MM.1S (cell line): ENCODE results near the gene RPS6KA4.

Source experiments
- DNase-seq: peaks from one replicate; pipeline ENCODE4 v3.0.0-alpha.2; 2015
- H2AFZ ChIP-seq: fragments of 300-600 bp; sonication (generic); 2 replicates; pipeline ENCODE4 v1.6.0; 2016; ENCODE audit warnings: antibody characterized with exemption, low read length
- H3F3A ChIP-seq: fragments of 300-600 bp; sonication (generic); 2 replicates; pipeline ENCODE4 v1.6.1; 2016; ENCODE audit warnings: mild to moderate bottlenecking, antibody characterized with exemption, low read length, moderate library complexity, mixed read lengths; ENCODE audit not compliant: insufficient read depth
- H3K27ac ChIP-seq: fragments of 300-600 bp; sonication (generic); 2 replicates; pipeline ENCODE4 v1.5.1; 2016; ENCODE audit warnings: mild to moderate bottlenecking, low read length
- H3K27me3 ChIP-seq: fragments of 300-600 bp; sonication (generic); replicated peaks from 2 replicates; pipeline ENCODE4 v1.6.0; 2016; ENCODE audit warnings: low read length; ENCODE audit not compliant: insufficient read depth
- H3K36me3 ChIP-seq: fragments of 300-600 bp; sonication (generic); replicated peaks from 2 replicates; pipeline ENCODE4 v1.6.1; 2016; ENCODE audit warnings: mild to moderate bottlenecking, low read length, mixed read lengths; ENCODE audit not compliant: insufficient read depth
- H3K4me1 ChIP-seq: fragments of 300-600 bp; sonication (generic); 2 replicates; pipeline ENCODE4 v1.6.1; 2016; ENCODE audit warnings: low read length, mixed read lengths
- H3K4me2 ChIP-seq: fragments of 300-600 bp; sonication (generic); 2 replicates; pipeline ENCODE4 v1.6.0; 2016; ENCODE audit warnings: low read depth, low read length
- H3K4me3 ChIP-seq: fragments of 300-600 bp; sonication (generic); 2 replicates; pipeline ENCODE4 v1.5.1; 2016; ENCODE audit warnings: low read length, mixed read lengths
- H3K79me2 ChIP-seq: fragments of 300-600 bp; sonication (generic); 2 replicates; pipeline ENCODE4 v1.6.1; 2016; ENCODE audit warnings: mixed run types, low read length, mixed read lengths
- H3K9ac ChIP-seq: fragments of 300-600 bp; sonication (generic); 2 replicates; pipeline ENCODE4 v1.6.1; 2016; ENCODE audit warnings: low read length, mixed read lengths
- H3K9me2 ChIP-seq: fragments of 300-600 bp; sonication (generic); replicated peaks from 2 replicates; pipeline ENCODE4 v1.6.1; 2016; ENCODE audit warnings: mild to moderate bottlenecking, low read length, mixed read lengths; ENCODE audit not compliant: insufficient read depth
- H3K9me3 ChIP-seq: fragments of 300-600 bp; sonication (generic); replicated peaks from 2 replicates; pipeline ENCODE4 v1.6.1; 2016; ENCODE audit warnings: mild to moderate bottlenecking, low read length, mixed read lengths; ENCODE audit not compliant: insufficient read depth
- H4K20me1 ChIP-seq: fragments of 300-600 bp; sonication (generic); 2 replicates; pipeline ENCODE4 v1.6.1; 2016; ENCODE audit warnings: mild to moderate bottlenecking, low read length, moderate library complexity, mixed read lengths; ENCODE audit not compliant: insufficient read depth
- EZH2 ChIP-seq: fragments of 300-600 bp; sonication (generic); optimal IDR thresholded peaks from 2 replicates; pipeline ENCODE3; 2017; ENCODE audit warnings: low read depth, mild to moderate bottlenecking, antibody characterized with exemption, low read length, mixed read lengths
- EZH2phosphoT487 ChIP-seq: fragments of 300-600 bp; sonication (generic); IDR thresholded peaks from 2 replicates; pipeline ENCODE4 v1.6.1; 2018; ENCODE audit warnings: antibody characterized with exemption, low read length
- TF ChIP-seq, protein P1 (sequence below): fragments of 300-600 bp; sonication (generic); IDR thresholded peaks from 2 replicates; pipeline ENCODE4 v1.5.1; 2016; ENCODE audit warnings: antibody characterized with exemption, low read length, mixed read lengths

RPS6KA4 gene

DNA sequence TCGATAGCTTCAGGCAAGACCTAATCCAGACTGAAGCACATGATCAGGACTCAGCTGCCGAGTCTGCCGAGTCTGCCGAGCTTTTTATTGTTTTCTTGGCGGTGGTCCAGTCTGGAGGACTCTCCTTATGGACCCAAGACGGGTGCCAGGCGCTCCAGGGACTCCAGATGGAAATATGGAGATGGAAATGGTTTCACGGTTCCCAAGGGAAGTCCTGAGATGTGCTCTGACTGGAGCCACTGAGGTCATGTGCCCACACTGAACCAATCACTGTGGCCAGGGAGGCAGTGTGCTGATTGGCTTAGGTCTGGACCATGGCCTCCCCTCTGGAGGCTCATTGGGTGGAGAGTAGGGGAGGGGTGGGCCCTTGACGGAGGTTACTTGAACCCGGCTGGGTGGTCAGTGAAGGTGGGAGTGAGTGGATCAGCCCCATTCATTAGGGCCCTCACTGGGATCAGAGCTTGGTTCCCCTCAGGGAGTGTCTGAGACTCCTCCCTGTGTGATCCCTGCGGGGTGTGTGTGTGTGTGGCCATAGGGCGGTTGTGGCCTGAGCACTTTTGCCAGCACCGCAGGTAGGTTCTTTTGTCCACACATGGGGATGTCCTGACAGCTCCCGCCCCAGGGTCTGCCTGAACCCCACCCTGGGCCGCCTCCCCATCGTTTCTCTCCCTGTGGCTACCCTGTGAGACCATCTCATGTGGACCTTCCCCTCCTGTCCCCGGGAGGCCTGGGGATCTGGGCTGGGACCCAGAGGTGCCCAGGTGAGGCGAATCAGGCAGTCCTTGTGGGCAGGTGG lies 14.0 kb downstream of the RPS6KA4 start:
- H3K9me3 ChIP-seq, result no peaks in the 10 kb centered on the region
- H3K4me3 ChIP-seq, result no peak overlapping the region
- H3K4me2 ChIP-seq, result no peak overlapping the region
- no peaks in the 10 kb centered on the region for H3K4me1 ChIP-seq
- TF ChIP-seq, protein P1, sequence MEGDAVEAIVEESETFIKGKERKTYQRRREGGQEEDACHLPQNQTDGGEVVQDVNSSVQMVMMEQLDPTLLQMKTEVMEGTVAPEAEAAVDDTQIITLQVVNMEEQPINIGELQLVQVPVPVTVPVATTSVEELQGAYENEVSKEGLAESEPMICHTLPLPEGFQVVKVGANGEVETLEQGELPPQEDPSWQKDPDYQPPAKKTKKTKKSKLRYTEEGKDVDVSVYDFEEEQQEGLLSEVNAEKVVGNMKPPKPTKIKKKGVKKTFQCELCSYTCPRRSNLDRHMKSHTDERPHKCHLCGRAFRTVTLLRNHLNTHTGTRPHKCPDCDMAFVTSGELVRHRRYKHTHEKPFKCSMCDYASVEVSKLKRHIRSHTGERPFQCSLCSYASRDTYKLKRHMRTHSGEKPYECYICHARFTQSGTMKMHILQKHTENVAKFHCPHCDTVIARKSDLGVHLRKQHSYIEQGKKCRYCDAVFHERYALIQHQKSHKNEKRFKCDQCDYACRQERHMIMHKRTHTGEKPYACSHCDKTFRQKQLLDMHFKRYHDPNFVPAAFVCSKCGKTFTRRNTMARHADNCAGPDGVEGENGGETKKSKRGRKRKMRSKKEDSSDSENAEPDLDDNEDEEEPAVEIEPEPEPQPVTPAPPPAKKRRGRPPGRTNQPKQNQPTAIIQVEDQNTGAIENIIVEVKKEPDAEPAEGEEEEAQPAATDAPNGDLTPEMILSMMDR, result no peak
- TF ChIP-seq EZH2, result no peak
- no peak for TF ChIP-seq EZH2phosphoT487
- no peak overlapping the region for H3K9ac ChIP-seq
- H3F3A ChIP-seq, result no peaks in the 10 kb centered on the region
- H4K20me1 ChIP-seq, result no peaks in the 10 kb centered on the region
- peaks cover 2% of the 10 kb centered on the region for H3K27me3 ChIP-seq
- H3K79me2 ChIP-seq, result no peaks in the 10 kb centered on the region
- H2AFZ ChIP-seq, result no peak overlapping the region
- H3K9me2 ChIP-seq, result no peaks in the 10 kb centered on the region
- no peaks in the 10 kb centered on the region for H3K36me3 ChIP-seq
- no peak overlapping the region for H3K27ac ChIP-seq
- DNase-seq, result no peak

DNA sequence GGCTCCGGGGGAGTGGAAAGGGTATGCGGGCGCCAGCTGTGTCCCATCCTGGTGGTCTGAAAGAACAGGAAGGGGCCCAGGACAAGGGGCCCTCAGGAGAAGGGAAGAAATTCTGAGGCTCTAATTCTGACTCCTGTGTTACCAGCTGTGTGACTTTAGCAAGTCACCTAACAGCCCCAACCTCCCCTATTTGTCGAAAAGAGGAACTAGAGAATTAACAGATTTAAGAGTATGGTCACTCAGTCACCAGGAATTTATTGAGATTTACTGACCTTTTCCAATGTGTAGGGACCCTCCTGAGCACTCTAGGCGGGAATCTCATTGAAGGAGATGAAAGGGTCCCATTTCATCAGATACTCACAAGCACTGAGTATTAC lies 14.6 kb downstream of the RPS6KA4 start:
- DNase-seq, result no peak
- H3K9ac ChIP-seq, result no peak overlapping the region
- H3F3A ChIP-seq, result no peaks in the 10 kb centered on the region
- H3K4me2 ChIP-seq, result no peak overlapping the region
- no peak overlapping the region for H3K4me3 ChIP-seq
- no peaks in the 10 kb centered on the region for H3K9me2 ChIP-seq
- no peaks in the 10 kb centered on the region for H3K36me3 ChIP-seq
- no peaks in the 10 kb centered on the region for H3K4me1 ChIP-seq
- H2AFZ ChIP-seq, result no peak overlapping the region
- H3K27me3 ChIP-seq, result peaks cover 8% of the 10 kb centered on the region
- TF ChIP-seq EZH2phosphoT487, result no peak
- TF ChIP-seq, protein P1, result no peak
- TF ChIP-seq EZH2, result no peak
- H4K20me1 ChIP-seq, result no peaks in the 10 kb centered on the region
- no peaks in the 10 kb centered on the region for H3K9me3 ChIP-seq
- no peaks in the 10 kb centered on the region for H3K79me2 ChIP-seq
- no peak overlapping the region for H3K27ac ChIP-seq

DNA sequence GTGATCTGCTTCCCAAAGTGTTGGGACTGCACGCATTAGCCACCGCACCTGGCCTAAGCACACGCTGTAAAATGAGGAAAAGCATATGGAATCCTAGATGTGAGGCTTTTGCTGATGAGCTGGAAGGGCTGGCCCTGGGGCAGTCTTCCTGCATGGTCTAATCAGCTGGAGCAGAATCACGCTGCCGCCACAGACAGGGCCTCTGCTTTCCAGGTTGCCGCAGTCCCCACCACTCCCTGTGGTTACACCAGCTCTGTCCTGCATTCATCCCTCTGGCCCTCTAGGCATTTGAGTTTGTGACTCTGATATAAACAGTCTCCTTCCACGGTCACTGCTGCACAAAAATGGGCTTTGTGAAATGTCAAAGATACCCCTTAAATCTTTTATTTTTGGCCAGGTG lies 17.1 kb downstream of the RPS6KA4 start:
- no peak overlapping the region for H2AFZ ChIP-seq
- no peaks in the 10 kb centered on the region for H3K9me3 ChIP-seq
- TF ChIP-seq EZH2 (no peak), EZH2phosphoT487 (no peak)
- TF ChIP-seq, protein P1, result no peak
- no peaks in the 10 kb centered on the region for H4K20me1 ChIP-seq
- H3K9ac ChIP-seq, result no peak overlapping the region
- no peaks in the 10 kb centered on the region for H3K4me1 ChIP-seq
- no peaks in the 10 kb centered on the region for H3K79me2 ChIP-seq
- H3K27ac ChIP-seq, result no peak overlapping the region
- H3F3A ChIP-seq, result no peaks in the 10 kb centered on the region
- no peak overlapping the region for H3K4me3 ChIP-seq
- H3K9me2 ChIP-seq, result no peaks in the 10 kb centered on the region
- no peak overlapping the region for H3K4me2 ChIP-seq
- DNase-seq, result no peak
- H3K27me3 ChIP-seq, result peaks cover 16% of the 10 kb centered on the region
- no peaks in the 10 kb centered on the region for H3K36me3 ChIP-seq
